ENCODE results near the gene ZNF512.
"Not testable (repeated sequence)": the region's sequence is repeated elsewhere in the genome, so short reads cannot be mapped to it uniquely, and the experiment has no call there.

The ZNF512 gene

GRCh38 chr2:27628767-27629709 lies 46.2 kb downstream of the ZNF512 start, which contains the start of the genes CCDC121 and GPN1:
Gene CCDC121, minus strand, starts transcription at chr2:27629012. Its CDS starts 1,213 bp downstream, at chr2:27627799.
Gene GPN1, plus strand, starts transcription at chr2:27629050. Its CDS starts 9 bp downstream, at chr2:27629059.
- peak within 1 kb of the TSS; percentile 50 for H3K27ac ChIP-seq
- TF ChIP-seq CTCF (IDR thresholded peaks at IDR 0.05) (no peak), ZFX (IDR thresholded peaks at IDR 0.05; ENCODE audit: borderline replicate concordance) (no peak)

- H3K27ac ChIP-seq = not testable (repeated sequence)
Measured at GRCh38 chr2:27630257-27630656, 47.4 kb downstream of the ZNF512 start.

GRCh38 chr2:27634291-27634690 lies 51.4 kb downstream of the ZNF512 start:
- TF ChIP-seq CTCF (IDR thresholded peaks at IDR 0.05) = no peak
- no peak for TF ChIP-seq ZFX (IDR thresholded peaks at IDR 0.05; ENCODE audit: borderline replicate concordance)
- no peak overlapping the region for H3K27ac ChIP-seq

GRCh38 chr2:27636766-27637165 lies 53.9 kb downstream of the ZNF512 start:
- no peak overlapping the region for H3K27ac ChIP-seq
- TF ChIP-seq CTCF (IDR thresholded peaks at IDR 0.05) (no peak), ZFX (IDR thresholded peaks at IDR 0.05; ENCODE audit: borderline replicate concordance) (no peak)

GRCh38 chr2:27638037-27638637 lies 55.3 kb downstream of the ZNF512 start:
- no peak for TF ChIP-seq CTCF (IDR thresholded peaks at IDR 0.05)
- TF ChIP-seq ZFX (IDR thresholded peaks at IDR 0.05; ENCODE audit: borderline replicate concordance) = no peak
- no peak overlapping the region for H3K27ac ChIP-seq

GRCh38 chr2:27638709-27639108 lies 55.9 kb downstream of the ZNF512 start:
- TF ChIP-seq ZFX (IDR thresholded peaks at IDR 0.05; ENCODE audit: borderline replicate concordance) = no peak
- TF ChIP-seq CTCF (IDR thresholded peaks at IDR 0.05) = no peak
- no peak overlapping the region for H3K27ac ChIP-seq

GRCh38 chr2:27640722-27641245 lies 57.9 kb downstream of the ZNF512 start:
- TF ChIP-seq CTCF (IDR thresholded peaks at IDR 0.05) = no peak
- TF ChIP-seq ZFX (IDR thresholded peaks at IDR 0.05; ENCODE audit: borderline replicate concordance) = no peak
- no peak overlapping the region for H3K27ac ChIP-seq

Data from 22Rv1 (cell line).